Breast epithelium (tissue), 4 donors: ENCODE measurements around the gene NHP2. TPM values are rescaled to one million over a fixed set of nuclear protein-coding genes. Genes with fewer than 3 reads are reported as not detected.

ENCODE experiments used
- DNase-seq, 2 donors: peaks; one replicate each; pipeline ENCODE4 v3.0.0-alpha.2; 2019; ENCODE audit warnings: low spot score in 2 of 2
- H3K27ac ChIP-seq, 2 donors: fragments of 200-600 bp; sonication (generic) in 1 of 2; one replicate each; pipeline ENCODE4 v1.5.1; 2016 to 2019; ENCODE audit warnings: mild to moderate bottlenecking in 1 of 2
- H3K27me3 ChIP-seq, 2 donors: fragments of 200-600 bp; sonication (generic) in 1 of 2; one replicate each; pipeline versions ENCODE4 v1.5.1 to v1.6.0; 2017 to 2019; ENCODE audit warnings: control low read depth in 1 of 2, mild to moderate bottlenecking in 1 of 2
- H3K36me3 ChIP-seq: fragments of 200-600 bp; one replicate; pipeline ENCODE4 v1.5.1; 2019
- H3K4me1 ChIP-seq, 2 donors: fragments of 200-600 bp; sonication (generic); one replicate each; pipeline ENCODE4 v1.5.1; 2016 to 2019; ENCODE audit warnings: control low read depth in 1 of 2
- H3K4me3 ChIP-seq, 3 donors: fragments of 200-600 bp; sonication (generic); 1 replicate in 2 of 3; 2 replicates in 1 of 3; pipeline ENCODE4 v1.5.1; 2016 to 2019; ENCODE audit warnings: mild to moderate bottlenecking in 3 of 3, moderate library complexity in 2 of 3
- H3K9me3 ChIP-seq, 2 donors: fragments of 200-600 bp; sonication (generic) in 1 of 2; one replicate each; pipeline ENCODE4 v1.5.1; 2016 to 2019; ENCODE audit warnings: control low read depth in 1 of 2
- POLR2A ChIP-seq: fragments of 450-650 bp; IDR thresholded peaks from one replicate; pipeline ENCODE4 v1.6.1; 2016; ENCODE audit warnings: antibody characterized with exemption, mild to moderate bottlenecking, moderate library complexity
- POLR2AphosphoS5 ChIP-seq, 3 donors: sonication (generic); formaldehyde crosslinking; IDR thresholded peaks; one replicate each; pipeline ENCODE4 v1.6.1; 2017; ENCODE audit warnings: antibody characterized with exemption in 3 of 3
- intact Hi-C: fragments of 100-400 bp; cut with DNase I; formaldehyde crosslinking; loops from one replicate; pipeline ENCODE4 v1.15.1; 2023; ENCODE audit warnings: low total_unique reads
- total RNA-seq, 3 donors: library from RNA; depleted of rRNA; stranded (reverse); fragments of >200 nt; gene quantifications; one replicate each; pipeline ENCODE4 v1.1.0, GENCODE V29; 2016
- TF ChIP-seq, protein P1 (sequence below), 3 donors: fragments of 450-650 bp; IDR thresholded peaks; one replicate each; pipeline ENCODE4 v1.5.1; 2016 to 2017; ENCODE audit warnings: antibody characterized with exemption in 3 of 3, mild to moderate bottlenecking in 3 of 3, moderate library complexity in 3 of 3

NHP2 gene
- 100 to 1,000 TPM; 148 to 256 (median 220) TPM for total RNA-seq

DNA sequence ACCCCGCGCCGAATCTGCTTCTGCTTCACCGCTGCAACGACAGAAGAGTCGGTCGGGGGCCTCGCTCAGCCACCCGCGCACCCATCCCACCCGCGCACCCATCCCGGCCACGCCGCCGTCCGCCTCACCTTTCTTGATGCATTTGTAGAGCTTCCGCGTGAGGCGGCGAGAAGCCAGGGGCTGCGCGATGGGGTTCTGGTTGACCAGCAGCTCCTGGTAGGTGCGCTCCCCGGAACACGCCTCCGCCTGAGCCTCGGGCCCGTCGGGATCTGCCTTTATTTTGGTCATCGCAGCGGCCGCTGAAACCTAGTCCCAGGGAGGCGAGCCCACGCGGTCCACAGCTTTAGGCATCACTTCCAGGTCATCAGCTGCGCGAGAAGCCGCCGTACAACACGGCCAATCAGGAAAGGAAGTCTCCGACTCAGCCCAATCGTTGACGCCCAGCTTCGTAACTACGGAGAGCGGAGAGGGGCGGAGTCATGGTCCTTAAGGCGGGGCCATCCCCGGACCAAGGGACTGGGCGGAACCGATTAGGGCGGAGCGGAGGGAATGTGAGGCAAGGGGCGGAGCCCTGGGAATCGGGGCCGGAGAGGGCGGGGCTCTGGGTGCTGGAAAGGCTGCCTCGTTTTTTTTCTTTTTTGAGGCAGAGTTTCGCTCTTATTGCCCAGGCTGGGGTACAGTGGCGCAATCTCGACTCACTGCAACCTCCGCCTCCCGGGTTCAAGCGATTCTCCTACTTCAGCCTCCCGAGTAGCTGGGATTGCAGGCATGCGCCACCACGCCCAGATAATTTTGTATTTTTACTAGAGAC, at the start of gene NHP2:
Gene NHP2, minus strand, starts transcription at position 356 of the 811 bp plus-strand sequence. Its CDS starts 68 bp downstream, at position 288.
- Histone ChIP-seq H3K27me3 (no peaks in the 10 kb centered on the region), H3K27ac (peak within 1 kb of the TSS; percentile 74 to 86), H3K9me3 (no peaks in the 10 kb centered on the region), H3K36me3 (peaks cover 2% of the 10 kb centered on the region), H3K4me3 (peak within 1 kb of the TSS; percentile 83 to 95 (median 83)), H3K4me1 (peaks cover 0 to 5% of the 10 kb centered on the region in 2 donors)
- intact Hi-C loops, result loop anchor here (5.0 kb wide), 1 partner anchor 864 kb away; no protein-coding TSS in a partner anchor
- DNase-seq, result peak; percentile 98
- TF ChIP-seq POLR2AphosphoS5 (IDR thresholded peaks at IDR 0.05) (peak; percentile 78 to 88 (median 81)), POLR2A (peak; percentile 20)
- TF ChIP-seq, protein P1, sequence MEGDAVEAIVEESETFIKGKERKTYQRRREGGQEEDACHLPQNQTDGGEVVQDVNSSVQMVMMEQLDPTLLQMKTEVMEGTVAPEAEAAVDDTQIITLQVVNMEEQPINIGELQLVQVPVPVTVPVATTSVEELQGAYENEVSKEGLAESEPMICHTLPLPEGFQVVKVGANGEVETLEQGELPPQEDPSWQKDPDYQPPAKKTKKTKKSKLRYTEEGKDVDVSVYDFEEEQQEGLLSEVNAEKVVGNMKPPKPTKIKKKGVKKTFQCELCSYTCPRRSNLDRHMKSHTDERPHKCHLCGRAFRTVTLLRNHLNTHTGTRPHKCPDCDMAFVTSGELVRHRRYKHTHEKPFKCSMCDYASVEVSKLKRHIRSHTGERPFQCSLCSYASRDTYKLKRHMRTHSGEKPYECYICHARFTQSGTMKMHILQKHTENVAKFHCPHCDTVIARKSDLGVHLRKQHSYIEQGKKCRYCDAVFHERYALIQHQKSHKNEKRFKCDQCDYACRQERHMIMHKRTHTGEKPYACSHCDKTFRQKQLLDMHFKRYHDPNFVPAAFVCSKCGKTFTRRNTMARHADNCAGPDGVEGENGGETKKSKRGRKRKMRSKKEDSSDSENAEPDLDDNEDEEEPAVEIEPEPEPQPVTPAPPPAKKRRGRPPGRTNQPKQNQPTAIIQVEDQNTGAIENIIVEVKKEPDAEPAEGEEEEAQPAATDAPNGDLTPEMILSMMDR (IDR thresholded peaks at IDR 0.05), result no peak

DNA sequence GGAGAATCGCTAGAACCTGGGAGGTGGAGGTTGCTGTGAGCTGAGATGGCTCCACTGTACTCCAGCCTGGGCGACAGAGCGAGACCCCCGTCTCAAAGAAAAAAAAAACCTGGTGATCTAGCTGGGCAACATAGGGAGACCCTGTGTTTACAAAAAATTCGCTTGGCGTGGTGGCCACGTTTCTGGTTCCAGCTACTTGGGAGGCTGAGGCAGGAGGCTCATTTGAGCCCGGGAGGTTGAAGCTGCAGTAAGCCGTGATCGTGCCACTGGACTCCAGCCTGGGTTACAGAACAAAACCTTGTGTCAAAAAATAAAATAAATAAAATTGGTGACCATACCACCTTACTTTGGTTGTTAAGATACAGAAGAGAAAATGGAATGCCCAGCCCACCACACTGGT, 48.9 kb upstream of the NHP2 start:
- peak in 1 of 2 donors; percentile 6 for DNase-seq
- no peaks in the 10 kb centered on the region for H3K27me3 ChIP-seq
- intact Hi-C loops, result no loop called here

DNA sequence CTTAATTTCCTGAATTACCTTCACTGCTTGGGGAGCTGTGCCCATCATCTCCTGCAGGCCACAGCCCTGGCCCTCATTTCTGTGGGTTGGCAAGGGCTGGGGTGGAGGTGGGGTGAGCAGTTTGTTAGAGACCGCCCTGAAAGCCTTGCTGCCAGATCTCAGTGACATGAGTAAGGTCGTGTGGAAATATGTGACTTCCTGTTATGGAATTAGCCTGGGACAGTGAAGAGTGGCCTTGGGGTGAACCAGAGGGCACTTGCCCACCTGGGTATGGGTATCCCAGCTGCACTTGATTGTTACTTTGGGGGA, 48.2 kb upstream of the NHP2 start:
- DNase-seq, result peak; percentile 28 to 38
- Histone ChIP-seq H3K9me3 (no peaks in the 10 kb centered on the region), H3K27me3 (no peaks in the 10 kb centered on the region), H3K27ac (no peak overlapping the region), H3K4me3 (no peak overlapping the region), H3K4me1 (peaks cover 10 to 11% of the 10 kb centered on the region in 2 donors), H3K36me3 (no peaks in the 10 kb centered on the region)
- TF ChIP-seq POLR2A (no peak), POLR2AphosphoS5 (IDR thresholded peaks at IDR 0.05) (no peak)
- TF ChIP-seq, protein P1 (IDR thresholded peaks at IDR 0.05), result no peak
- intact Hi-C loops, result no loop called here

More for the DNA sequence above, 48.9 kb upstream of the NHP2 start:
- Histone ChIP-seq H3K36me3 (no peaks in the 10 kb centered on the region), H3K4me1 (peaks cover 11 to 17% of the 10 kb centered on the region in 2 donors), H3K9me3 (no peaks in the 10 kb centered on the region), H3K27ac (no peak overlapping the region), H3K4me3 (no peak overlapping the region)
- TF ChIP-seq POLR2AphosphoS5 (IDR thresholded peaks at IDR 0.05), result no peak
- TF ChIP-seq, protein P1 (IDR thresholded peaks at IDR 0.05), result no peak
- TF ChIP-seq POLR2A, result no peak

DNA sequence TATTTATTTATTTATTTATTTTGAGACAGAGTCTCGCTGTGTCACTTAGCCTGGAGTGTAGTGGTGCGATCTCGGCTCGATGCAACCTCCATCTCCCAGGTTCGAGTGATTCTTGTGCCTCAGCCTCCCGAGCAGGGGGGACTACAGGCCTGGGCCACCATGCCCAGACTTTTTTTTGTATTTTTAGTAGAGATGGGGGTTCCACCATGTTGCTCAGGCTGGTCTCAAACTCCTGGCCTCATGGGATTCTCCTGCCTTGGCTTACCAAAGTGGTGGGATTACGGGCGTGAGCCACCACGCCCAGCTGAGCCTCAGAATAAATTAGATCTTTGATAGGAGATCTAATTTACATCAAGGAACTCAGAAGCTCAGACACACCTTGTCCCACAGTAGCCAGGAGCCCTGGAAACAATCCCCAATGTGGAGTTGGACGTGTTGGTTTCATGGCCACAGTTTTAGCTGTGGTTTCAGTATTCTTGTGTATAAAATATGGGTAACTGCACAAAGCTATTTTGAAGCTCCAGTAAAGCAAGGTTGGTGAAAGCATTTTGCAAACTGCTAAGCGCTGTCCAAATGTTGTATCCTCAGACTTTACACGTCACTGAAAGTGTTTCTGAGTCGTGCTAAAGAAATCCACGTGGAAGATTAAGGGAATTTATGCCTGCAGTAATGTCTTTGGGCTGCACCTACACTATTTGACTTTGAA, 47.7 kb upstream of the NHP2 start:
- Histone ChIP-seq H3K27me3 (no peaks in the 10 kb centered on the region), H3K4me1 (peaks cover 5 to 9% of the 10 kb centered on the region in 2 donors), H3K9me3 (no peaks in the 10 kb centered on the region), H3K36me3 (no peaks in the 10 kb centered on the region), H3K4me3 (no peak overlapping the region), H3K27ac (no peak overlapping the region)
- peak in 1 of 2 donors; percentile 38 for DNase-seq
- intact Hi-C loops, result no loop called here
- TF ChIP-seq POLR2A (no peak), POLR2AphosphoS5 (IDR thresholded peaks at IDR 0.05) (no peak)
- TF ChIP-seq, protein P1 (IDR thresholded peaks at IDR 0.05), result no peak
